Calu3 (cell line): ENCODE data around the gene SPATA6. TPM values are rescaled to one million over a fixed set of nuclear protein-coding genes. Genes with fewer than 3 reads are reported as not detected.

Source experiments
- BruUV-seq: library from RNA; stranded (reverse); fragments of 400-500 nt; replicated peaks from 2 replicates; lab custom pipeline; 2021; lab: Mats Ljungman, UMichigan
- CTCF ChIA-PET: fragments of 300-600 bp; sonication (Branson Sonifier 250); formaldehyde crosslinking; loops from one replicate; lab custom pipeline; 2022; ENCODE audit warnings: antibody characterized with exemption; lab: Charles Lee
- DNase-seq: peaks from one replicate; pipeline ENCODE4 v3.0.0; 2022
- H3K27ac Mint-ChIP-seq: one replicate; pipeline ENCODE4 v1.8.0; 2022; ENCODE audit warnings: mixed read lengths; ENCODE audit not compliant: unreplicated experiment
- H3K27me3 Mint-ChIP-seq: one replicate; pipeline ENCODE4 v1.8.0; 2022; ENCODE audit warnings: mixed read lengths; ENCODE audit not compliant: unreplicated experiment
- H3K36me3 Mint-ChIP-seq: one replicate; pipeline ENCODE4 v1.8.0; 2022; ENCODE audit warnings: mild to moderate bottlenecking, moderate library complexity, mixed read lengths; ENCODE audit not compliant: insufficient read depth, unreplicated experiment
- H3K4me1 Mint-ChIP-seq: one replicate; pipeline ENCODE4 v1.8.0; 2022; ENCODE audit warnings: mild to moderate bottlenecking, low read depth, mixed read lengths; ENCODE audit not compliant: unreplicated experiment
- H3K4me3 Mint-ChIP-seq: one replicate; pipeline ENCODE4 v1.8.0; 2022; ENCODE audit warnings: mild to moderate bottlenecking, low read depth, moderate library complexity, mixed read lengths; ENCODE audit not compliant: unreplicated experiment
- H3K9me3 Mint-ChIP-seq: one replicate; pipeline ENCODE4 v1.8.0; 2022; ENCODE audit warnings: low read depth, mixed read lengths; ENCODE audit not compliant: unreplicated experiment
- CTCF ChIP-seq: fragments of 200-600 bp; IDR thresholded peaks from one replicate; pipeline ENCODE4 v1.8.0; 2022; ENCODE audit warnings: antibody characterized with exemption; ENCODE audit not compliant: unreplicated experiment
- intact Hi-C: fragments of 100-400 bp; cut with micrococcal nuclease; formaldehyde crosslinking; loops from one replicate; pipeline ENCODE4 v1.10.0; 2022; ENCODE audit not compliant: unreplicated experiment
- total RNA-seq: library from RNA; stranded (reverse); gene quantifications from 2 replicates; pipeline ENCODE4 v1.2.3, GENCODE V29; 2022

SPATA6 gene
- total RNA-seq, 1 experiment from 2014 or later: 15.7 TPM

- no peaks in the 10 kb centered on the region for H3K36me3 Mint-ChIP-seq
- intact Hi-C loops: loop anchor here (2.0 to 5.0 kb wide), 3 partner anchors 262 to 407 kb away; no protein-coding TSS in a partner anchor
- H3K27ac Mint-ChIP-seq: no peak overlapping the region
- no peak overlapping the region for H3K4me3 Mint-ChIP-seq
- no TSS peak for BruUV-seq
- H3K27me3 Mint-ChIP-seq: no peaks in the 10 kb centered on the region
- no peak for DNase-seq
- peaks cover 15% of the 10 kb centered on the region for H3K4me1 Mint-ChIP-seq
- CTCF ChIA-PET: no interaction called here
- H3K9me3 Mint-ChIP-seq: no peaks in the 10 kb centered on the region
- TF ChIP-seq CTCF: no peak
These were observed 27.3 kb upstream of the SPATA6 start for GRCh38 chr1:48499211-48499735.

GRCh38 chr1:48498096-48498791, 26.2 kb upstream of the SPATA6 start:
- Mint-ChIP-seq H3K27ac (no peak overlapping the region), H3K9me3 (no peaks in the 10 kb centered on the region), H3K36me3 (no peaks in the 10 kb centered on the region), H3K4me3 (peak overlapping the region; percentile 22), H3K4me1 (peaks cover 20% of the 10 kb centered on the region), H3K27me3 (no peaks in the 10 kb centered on the region)
- TF ChIP-seq CTCF: peak; percentile 77
- CTCF ChIA-PET: interaction anchor here (0.5 to 1.3 kb wide), 11 partner anchors 26 to 1701 kb away, joined by 3 to 18 read pairs (median 4); partner anchors contain the start of gene SPATA6
- intact Hi-C loops: loop anchor here (1.0 to 5.0 kb wide), 4 partner anchors 141 to 406 kb away; no protein-coding TSS in a partner anchor
- no TSS peak for BruUV-seq
- DNase-seq: peak; percentile 87

GRCh38 chr1:48495911-48496310, 23.9 kb upstream of the SPATA6 start:
- Mint-ChIP-seq H3K36me3 (no peaks in the 10 kb centered on the region), H3K27me3 (no peaks in the 10 kb centered on the region), H3K27ac (no peak overlapping the region), H3K4me3 (no peak overlapping the region), H3K9me3 (no peaks in the 10 kb centered on the region), H3K4me1 (peaks cover 20% of the 10 kb centered on the region)
- CTCF ChIA-PET: interaction anchor here (0.7 kb wide), 1 partner anchor 1202 kb away, joined by 6 read pairs; no protein-coding TSS in a partner anchor
- DNase-seq: no peak
- intact Hi-C loops: loop anchor here (5.0 kb wide), 2 partner anchors 259 to 404 kb away; no protein-coding TSS in a partner anchor
- no TSS peak for BruUV-seq
- no peak for TF ChIP-seq CTCF

- H3K9me3 Mint-ChIP-seq: no peaks in the 10 kb centered on the region
- no peak for DNase-seq
- CTCF ChIA-PET: no interaction called here
- H3K4me1 Mint-ChIP-seq: peaks cover 20% of the 10 kb centered on the region
- no peaks in the 10 kb centered on the region for H3K27me3 Mint-ChIP-seq
- H3K4me3 Mint-ChIP-seq: no peak overlapping the region
- intact Hi-C loops: loop anchor here (5.0 kb wide), 2 partner anchors 258 to 403 kb away; no protein-coding TSS in a partner anchor
- H3K36me3 Mint-ChIP-seq: no peaks in the 10 kb centered on the region
- BruUV-seq: no TSS peak
- TF ChIP-seq CTCF: no peak
- no peak overlapping the region for H3K27ac Mint-ChIP-seq
These were observed 23.2 kb upstream of the SPATA6 start for GRCh38 chr1:48495166-48495565.
